OCI-M2 (cell line): Measurements from ENCODE around the gene RTN1.

Experiments
- DNase-seq: peaks from one replicate; lab custom pipeline; 2025; ENCODE audit not compliant: unreplicated experiment; lab: John Stamatoyannopoulos, UW

RTN1 gene

GRCh38 chr14:59870277-59871165 lies at the start of gene RTN1:
Gene RTN1, minus strand, starts transcription at chr14:59870776. Its CDS starts 146 bp downstream, at chr14:59870630.
- peak; percentile 45 for DNase-seq

- DNase-seq = no peak
Observed at GRCh38 chr14:59920378-59920683, 49.8 kb upstream of the RTN1 start.

GRCh38 chr14:59919570-59920377 lies 49.2 kb upstream of the RTN1 start, which contains the start of gene LRRC9:
Gene LRRC9, plus strand, starts transcription at chr14:59920144.
- no peak for DNase-seq

GRCh38 chr14:59918824-59919569 lies 48.4 kb upstream of the RTN1 start:
- DNase-seq = no peak

- DNase-seq = no peak
Observed at GRCh38 chr14:59913187-59913586, 42.6 kb upstream of the RTN1 start.

- DNase-seq = no peak
Observed at GRCh38 chr14:59912443-59912842, 41.9 kb upstream of the RTN1 start.

GRCh38 chr14:59905188-59905587 lies 34.6 kb upstream of the RTN1 start:
- no peak for DNase-seq

- DNase-seq = no peak
Observed at GRCh38 chr14:59904184-59904583, 33.6 kb upstream of the RTN1 start.

GRCh38 chr14:59900556-59900955 lies 30.0 kb upstream of the RTN1 start:
- peak; percentile 85 for DNase-seq

- DNase-seq = no peak
Observed at GRCh38 chr14:59897757-59898383, 27.3 kb upstream of the RTN1 start.

GRCh38 chr14:59895721-59896120 lies 25.1 kb upstream of the RTN1 start:
- no peak for DNase-seq

GRCh38 chr14:59890676-59891075 lies 20.1 kb upstream of the RTN1 start:
- DNase-seq = no peak

GRCh38 chr14:59882957-59883356 lies 12.4 kb upstream of the RTN1 start:
- no peak for DNase-seq

GRCh38 chr14:59871166-59871495 lies 555 bp upstream of the RTN1 start:
- DNase-seq = no peak

GRCh38 chr14:59869381-59870255 lies 958 bp downstream of the RTN1 start:
- no peak for DNase-seq

- DNase-seq = no peak
Observed at GRCh38 chr14:59868021-59868420, 2.6 kb downstream of the RTN1 start.

- peak; percentile 63 for DNase-seq
Observed at GRCh38 chr14:59863806-59864525, 6.6 kb downstream of the RTN1 start.

- no peak for DNase-seq
Observed at GRCh38 chr14:59857328-59857727, 13.2 kb downstream of the RTN1 start.

- DNase-seq = no peak
Observed at GRCh38 chr14:59852350-59852749, 18.2 kb downstream of the RTN1 start.
